T follicular helper cell (primary cell): ENCODE data around the gene EMID1.
A peak's percentile ranks its signal among the peaks of the same experiment; 100 is the strongest.

Experiments used
- DNase-seq: peaks from one replicate; pipeline ENCODE4 v3.0.0-alpha.2; 2020; ENCODE audit warnings: low read depth

EMID1 gene

GRCh38 chr22:29292379-29292778, 86.7 kb downstream of the EMID1 start:
- no peak for DNase-seq

- DNase-seq: no peak
These were observed 92.9 kb downstream of the EMID1 start for GRCh38 chr22:29298641-29299040.

GRCh38 chr22:29299136-29299900, 93.6 kb downstream of the EMID1 start:
- no peak for DNase-seq

- DNase-seq: no peak
These were observed 94.7 kb downstream of the EMID1 start for GRCh38 chr22:29300467-29300806.

- DNase-seq: no peak
These were observed 95.3 kb downstream of the EMID1 start for GRCh38 chr22:29300807-29301601.

GRCh38 chr22:29301716-29302401, 96.2 kb downstream of the EMID1 start:
- DNase-seq: no peak

- no peak for DNase-seq
These were observed 96.6 kb downstream of the EMID1 start for GRCh38 chr22:29302402-29302680.

- DNase-seq: no peak
These were observed 97.2 kb downstream of the EMID1 start for GRCh38 chr22:29302681-29303465.

GRCh38 chr22:29305836-29306174, 100.1 kb downstream of the EMID1 start:
- DNase-seq: no peak

GRCh38 chr22:29306175-29306834, 100.6 kb downstream of the EMID1 start, which contains the start of gene GAS2L1:
TSS of gene GAS2L1 (plus strand) at chr22:29306650. CDS start at chr22:29308106, 1,456 bp downstream.
- DNase-seq: no peak

GRCh38 chr22:29306835-29307595, 101.3 kb downstream of the EMID1 start:
- peak; percentile 22 for DNase-seq

- no peak for DNase-seq
These were observed 102.0 kb downstream of the EMID1 start for GRCh38 chr22:29307596-29308147.

GRCh38 chr22:29308148-29308790, 102.6 kb downstream of the EMID1 start:
- no peak for DNase-seq

- no peak for DNase-seq
These were observed 103.1 kb downstream of the EMID1 start for GRCh38 chr22:29308791-29309262.
